Endothelial cell of umbilical vein (primary cell): ENCODE measurements around the gene SOWAHB.

ENCODE experiments used
- CTCF ChIP-seq, 2 donors: IDR thresholded peaks; 1 replicate in 1 of 2; 2 replicates in 1 of 2; pipeline ENCODE4 v1.5.1; 2011; ENCODE audit warnings: low read length in 2 of 2, mild to moderate bottlenecking in 2 of 2, moderate library complexity in 2 of 2, control low read depth in 1 of 2, inconsistent platforms in 1 of 2, low read depth in 1 of 2; ENCODE audit not compliant: insufficient read depth in 1 of 2; ENCODE audit errors: extremely low read depth in 1 of 2
- POLR2A ChIP-seq: IDR thresholded peaks from 2 replicates; pipeline ENCODE4 v1.6.1; 2012; ENCODE audit warnings: low read depth, mild to moderate bottlenecking, control low read depth, low read length
- POLR2AphosphoS5 ChIP-seq: IDR thresholded peaks from 2 replicates; pipeline ENCODE4 v1.6.1; 2012; ENCODE audit warnings: low read depth, mild to moderate bottlenecking, control low read depth, low read length, moderate library complexity; ENCODE audit not compliant: insufficient read depth

- TF ChIP-seq POLR2AphosphoS5 (no peak), CTCF (IDR thresholded peaks at IDR 0.05; ENCODE audit: extremely low read depth in 1 of 2, insufficient read depth in 1 of 2, low read depth in 1 of 2, low read length in 2 of 2) (no peak), POLR2A (no peak)
These were observed 3.2 kb downstream of the SOWAHB start for GRCh38 chr4:76894537-76895255.
